Dedifferentiated amniotic fluid mesenchymal stem cell (primary cell): Measurements from ENCODE around the gene ARL2.

Source experiments
- DNase-seq: peaks from one replicate; pipeline ENCODE4 v3.0.0-alpha.2; 2016; ENCODE audit errors: extremely low spot score

Gene ARL2

GRCh38 chr11:65045728-65046127 lies 31.8 kb downstream of the ARL2 start:
- DNase-seq, result no peak

- DNase-seq, result no peak
These were observed 33.8 kb downstream of the ARL2 start for GRCh38 chr11:65047581-65048422.

- no peak for DNase-seq
These were observed 37.5 kb downstream of the ARL2 start for GRCh38 chr11:65051398-65051858.

GRCh38 chr11:65053827-65054508 lies 40.0 kb downstream of the ARL2 start:
- no peak for DNase-seq

GRCh38 chr11:65055538-65055937 lies 41.6 kb downstream of the ARL2 start:
- DNase-seq, result no peak

GRCh38 chr11:65056999-65057398 lies 43.0 kb downstream of the ARL2 start:
- no peak for DNase-seq

GRCh38 chr11:65057526-65057925 lies 43.6 kb downstream of the ARL2 start:
- DNase-seq, result no peak

GRCh38 chr11:65058012-65058411 lies 44.1 kb downstream of the ARL2 start:
- no peak for DNase-seq

GRCh38 chr11:65058419-65059054 lies 44.6 kb downstream of the ARL2 start, which contains the start of gene NAALADL1:
TSS of gene NAALADL1 (minus strand) at chr11:65058553. CDS start at chr11:65058521, 32 bp downstream.
- no peak for DNase-seq

GRCh38 chr11:65059523-65059922 lies 45.6 kb downstream of the ARL2 start:
- no peak for DNase-seq

GRCh38 chr11:65059959-65060824 lies 46.2 kb downstream of the ARL2 start:
- no peak for DNase-seq

- DNase-seq, result no peak
These were observed 47.0 kb downstream of the ARL2 start for GRCh38 chr11:65060913-65061408.

GRCh38 chr11:65063532-65063931 lies 49.6 kb downstream of the ARL2 start:
- no peak for DNase-seq

GRCh38 chr11:65064847-65065240 lies 50.9 kb downstream of the ARL2 start:
- no peak for DNase-seq

GRCh38 chr11:65065851-65066250 lies 51.9 kb downstream of the ARL2 start:
- DNase-seq, result no peak

- no peak for DNase-seq
These were observed 52.4 kb downstream of the ARL2 start for GRCh38 chr11:65066315-65066714.

- DNase-seq, result no peak
These were observed 52.9 kb downstream of the ARL2 start for GRCh38 chr11:65066805-65067291.

GRCh38 chr11:65067446-65067845 lies 53.5 kb downstream of the ARL2 start:
- DNase-seq, result no peak

GRCh38 chr11:65069217-65069616 lies 55.3 kb downstream of the ARL2 start:
- no peak for DNase-seq
